Measurements from ENCODE around the gene KRT6C. TPM values are rescaled to one million over a fixed set of nuclear protein-coding genes. Genes with fewer than 3 reads are reported as not detected.

Gene KRT6C
- total RNA-seq, 1 donor from 2014 or later, result not detected

GRCh38 chr12:52434760-52435530 lies 38.7 kb downstream of the KRT6C start:
- DNase-seq (ENCODE audit: low read depth in 2 of 2), result no peak

DNA sequence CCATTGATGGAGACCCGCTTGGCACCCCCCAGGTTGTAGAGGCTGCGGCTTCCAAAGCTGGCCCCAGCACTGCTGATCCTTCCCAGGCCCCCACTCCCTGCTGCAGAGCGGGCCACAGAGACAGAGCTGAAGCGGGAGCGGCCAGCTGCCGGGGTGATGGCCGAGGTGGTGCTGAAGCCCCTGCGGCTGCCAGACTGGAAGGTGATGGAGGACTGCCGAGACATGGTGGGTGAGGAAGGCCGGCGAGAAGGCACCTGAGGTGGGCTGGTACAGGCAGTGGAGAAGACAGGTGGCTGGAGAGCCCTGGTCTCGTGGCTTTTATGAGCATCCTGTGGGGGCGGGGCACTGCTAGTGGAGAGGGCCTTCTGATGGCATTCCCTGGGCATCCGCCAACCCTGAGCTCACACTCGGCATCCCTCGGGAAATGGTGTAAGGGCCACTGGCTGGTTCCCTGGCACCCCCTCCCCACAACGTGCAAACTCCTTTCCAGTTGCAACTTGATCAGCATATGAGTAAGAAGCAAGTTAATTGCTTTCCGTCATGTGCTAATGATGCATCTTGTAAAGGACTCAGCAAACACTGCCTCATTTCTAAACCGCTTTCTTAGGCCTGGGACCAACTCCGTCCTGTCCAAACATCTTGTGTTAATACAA lies 39.4 kb downstream of the KRT6C start, which contains the start of gene KRT75:
KRT75 (minus strand) TSS at position 291 of the 653 bp plus-strand sequence; CDS start at position 224, 67 bp downstream.
- no peak for DNase-seq (ENCODE audit: low read depth in 2 of 2)

GRCh38 chr12:52433501-52434080 lies 40.0 kb downstream of the KRT6C start:
- DNase-seq (ENCODE audit: low read depth in 2 of 2), result no peak

- DNase-seq (ENCODE audit: low read depth in 2 of 2), result no peak
Measured at GRCh38 chr12:52432559-52433207, 40.9 kb downstream of the KRT6C start.

DNA sequence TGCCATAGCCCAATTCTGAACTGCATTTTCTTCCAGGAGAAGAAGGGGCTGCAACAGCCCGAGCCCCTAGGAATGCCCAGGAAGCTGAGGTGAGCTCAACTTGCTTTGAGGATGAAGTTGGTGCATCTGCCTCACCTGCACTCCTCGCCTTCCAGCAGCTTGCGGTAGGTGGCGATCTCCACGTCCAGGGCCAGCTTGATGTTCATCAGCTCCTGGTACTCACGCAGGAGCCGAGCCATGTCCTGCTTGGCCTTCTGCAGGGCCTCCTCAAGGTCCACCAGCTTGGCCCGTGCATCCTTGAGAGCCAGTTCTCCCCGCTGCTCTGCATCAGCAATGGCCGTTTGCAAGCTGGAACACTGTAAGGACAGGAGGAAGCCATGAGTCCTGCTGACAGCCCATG lies 45.5 kb downstream of the KRT6C start:
- DNase-seq (ENCODE audit: low read depth in 2 of 2), result no peak

DNA sequence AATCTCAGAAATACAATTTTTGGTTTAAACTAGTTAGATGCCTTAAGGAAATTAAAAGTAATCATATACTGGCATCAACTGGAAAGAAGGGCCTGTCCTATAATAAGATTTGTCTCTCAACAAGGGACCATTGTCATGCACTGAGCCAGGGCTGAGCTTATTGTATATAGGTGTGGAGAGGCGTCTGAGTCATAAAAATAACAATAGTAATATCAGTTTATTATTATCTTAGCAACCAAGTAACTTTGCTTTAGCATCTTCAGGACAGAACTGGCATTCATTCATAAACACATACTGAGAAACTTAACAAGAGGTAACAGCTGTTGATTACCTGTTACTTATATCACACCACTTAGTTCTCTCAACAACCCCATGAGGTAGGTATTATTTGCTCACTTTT lies 46.5 kb downstream of the KRT6C start:
- DNase-seq (ENCODE audit: low read depth in 2 of 2), result no peak

GRCh38 chr12:52426034-52426433 lies 47.6 kb downstream of the KRT6C start:
- DNase-seq (ENCODE audit: low read depth in 2 of 2), result no peak

GRCh38 chr12:52425466-52425865 lies 48.1 kb downstream of the KRT6C start:
- no peak for DNase-seq (ENCODE audit: low read depth in 2 of 2)

- no peak for DNase-seq (ENCODE audit: low read depth in 2 of 2)
Measured at GRCh38 chr12:52423661-52424500, 49.7 kb downstream of the KRT6C start.

DNA sequence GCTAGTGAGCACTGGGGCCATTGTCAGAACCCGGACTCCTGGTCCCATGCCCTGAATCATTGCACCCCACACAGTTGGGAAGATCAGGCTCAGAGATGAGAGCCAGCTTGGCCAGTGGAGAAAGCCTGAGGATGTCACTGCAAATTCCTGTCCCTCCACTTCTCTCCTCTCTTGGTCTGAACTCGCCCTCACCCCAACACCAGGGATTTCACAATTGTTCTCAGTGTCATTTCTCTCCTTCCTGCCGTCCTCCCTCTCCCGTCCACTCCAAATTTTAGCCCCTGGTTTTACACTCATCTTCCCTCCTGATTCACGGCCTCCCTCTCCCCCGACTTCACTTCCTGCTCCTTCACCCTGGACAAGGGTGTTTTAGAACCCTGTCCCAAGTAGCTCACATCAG lies 50.6 kb downstream of the KRT6C start:
- DNase-seq (ENCODE audit: low read depth in 2 of 2), result no peak

GRCh38 chr12:52419656-52420055 lies 53.9 kb downstream of the KRT6C start:
- DNase-seq (ENCODE audit: low read depth in 2 of 2), result no peak

- DNase-seq (ENCODE audit: low read depth in 2 of 2), result no peak
Measured at GRCh38 chr12:52418576-52419110, 55.0 kb downstream of the KRT6C start.

Other genes with a start within 250 kb of the KRT6C start
- gene KRT7, start 240.6 kb downstream of the KRT6C start, total RNA-seq, result 6.7 and 121 TPM in 2 replicates
- gene KRT86, start 199.2 kb downstream of the KRT6C start, total RNA-seq, result not detected in 2 replicates
- under 0.01 TPM in 1 of 2 replicates, not detected in the other for gene KRT81, start 182.3 kb downstream of the KRT6C start, total RNA-seq
- gene KRT83, start 152.4 kb downstream of the KRT6C start, total RNA-seq, result not detected in 2 replicates
- gene KRT85, start 106.3 kb downstream of the KRT6C start, total RNA-seq, result not detected in 2 replicates
- not detected in 2 replicates for gene KRT84, start 88.2 kb downstream of the KRT6C start, total RNA-seq
- gene KRT82, start 67.5 kb downstream of the KRT6C start, total RNA-seq, result not detected in 2 replicates
- not detected in 2 replicates for gene KRT75, start 39.4 kb downstream of the KRT6C start, total RNA-seq
- not detected in 2 replicates for gene KRT6B, start 21.7 kb downstream of the KRT6C start, total RNA-seq
- not detected in 2 replicates for gene KRT6A, start 19.5 kb upstream of the KRT6C start, total RNA-seq
- gene KRT5, start 46.6 kb upstream of the KRT6C start, total RNA-seq, result not detected in 2 replicates
- not detected in 2 replicates for gene KRT71, start 79.3 kb upstream of the KRT6C start, total RNA-seq
- gene KRT74, start 100.0 kb upstream of the KRT6C start, total RNA-seq, result not detected in 2 replicates
- gene KRT72, start 127.7 kb upstream of the KRT6C start, total RNA-seq, result not detected in 2 replicates
- not detected in 2 replicates for gene KRT73, start 144.8 kb upstream of the KRT6C start, total RNA-seq
- not detected in 2 replicates for gene KRT2, start 178.4 kb upstream of the KRT6C start, total RNA-seq
- gene KRT1, start 206.6 kb upstream of the KRT6C start, total RNA-seq, result not detected in 2 replicates
- gene KRT77, start 229.7 kb upstream of the KRT6C start, total RNA-seq, result not detected in 2 replicates